HepG2 (cell line): Measurements from ENCODE around the gene NMNAT1. TPM values are rescaled to one million over a fixed set of nuclear protein-coding genes. Genes with fewer than 3 reads are reported as not detected.
A peak's percentile ranks its signal among the peaks of the same experiment; 100 is the strongest.

Experiments
- ARNT2 ChIP-seq: sonication (generic); formaldehyde crosslinking; IDR thresholded peaks from 2 replicates; pipeline ENCODE4 v1.8.0; 2022; ENCODE audit warnings: mild to moderate bottlenecking, low read depth, missing genetic modification reagents, moderate library complexity
- BCL6 ChIP-seq: IDR thresholded peaks from 2 replicates; pipeline ENCODE4 v1.6.1; 2016; ENCODE audit warnings: missing genetic modification reagents, missing compliant biosample characterization
- BRCA1 ChIP-seq: sonication (generic); formaldehyde crosslinking; IDR thresholded peaks from 2 replicates; pipeline ENCODE4 v1.4.0; 2020; ENCODE audit warnings: missing genetic modification reagents
- DZIP1 ChIP-seq: sonication (generic); formaldehyde crosslinking; IDR thresholded peaks from 2 replicates; pipeline ENCODE4 v1.5.0; 2020; ENCODE audit warnings: mild to moderate bottlenecking, missing genetic modification reagents
- ELF4 ChIP-seq: sonication (generic); formaldehyde crosslinking; IDR thresholded peaks from 2 replicates; pipeline ENCODE4 v1.5.0; 2020; ENCODE audit warnings: missing genetic modification reagents, mild to moderate bottlenecking, moderate library complexity, borderline replicate concordance
- GLI4 ChIP-seq: sonication (generic); formaldehyde crosslinking; IDR thresholded peaks from 2 replicates; pipeline ENCODE4 v1.5.1; 2020; ENCODE audit warnings: missing genetic modification reagents, mild to moderate bottlenecking, moderate library complexity, borderline replicate concordance
- LCORL ChIP-seq, 2 experiments: fragments of 450-650 bp in 1 of 2; sonication (generic) in 1 of 2; formaldehyde crosslinking in 1 of 2; IDR thresholded peaks; 2 replicates each; pipeline versions ENCODE4 v1.5.0 to v1.6.1; 2017 to 2020; ENCODE audit warnings: antibody characterized with exemption in 1 of 2, missing genetic modification reagents in 1 of 2
- MAX ChIP-seq: IDR thresholded peaks from 2 replicates; pipeline ENCODE4 v1.6.1; 2012; ENCODE audit warnings: inconsistent platforms
- NFYC ChIP-seq: IDR thresholded peaks from 2 replicates; pipeline ENCODE4 v1.6.1; 2016; ENCODE audit warnings: missing genetic modification reagents, missing compliant biosample characterization
- PREB ChIP-seq: sonication (generic); formaldehyde crosslinking; IDR thresholded peaks from 2 replicates; pipeline ENCODE4 v1.4.0; 2020; ENCODE audit warnings: missing genetic modification reagents
- RFX5 ChIP-seq: IDR thresholded peaks from 2 replicates; pipeline ENCODE4 v1.6.1; 2011; ENCODE audit warnings: low read depth, low read length, improper control_type of control experiment
- TFAP4 ChIP-seq: sonication (generic); IDR thresholded peaks from 2 replicates; pipeline ENCODE4 v1.6.1; 2016; ENCODE audit warnings: low read depth, borderline replicate concordance
- TFDP2 ChIP-seq: sonication (generic); formaldehyde crosslinking; IDR thresholded peaks from 2 replicates; pipeline ENCODE4 v1.4.0; 2020; ENCODE audit warnings: missing genetic modification reagents
- ZBTB1 ChIP-seq: sonication (generic); formaldehyde crosslinking; IDR thresholded peaks from 2 replicates; pipeline ENCODE4 v1.4.0; 2020; ENCODE audit warnings: missing genetic modification reagents, borderline replicate concordance
- ZBTB49 ChIP-seq: sonication (generic); formaldehyde crosslinking; IDR thresholded peaks from 2 replicates; pipeline ENCODE4 v1.4.0; 2020; ENCODE audit warnings: missing genetic modification reagents, borderline replicate concordance
- ZC3H4 ChIP-seq: sonication (generic); formaldehyde crosslinking; IDR thresholded peaks from 2 replicates; pipeline ENCODE4 v1.4.0; 2020; ENCODE audit warnings: missing genetic modification reagents, borderline replicate concordance
- ZNF335 ChIP-seq: sonication (generic); formaldehyde crosslinking; IDR thresholded peaks from 2 replicates; pipeline ENCODE4 v1.4.0; 2020; ENCODE audit warnings: missing genetic modification reagents
- ZNF550 ChIP-seq: sonication (generic); formaldehyde crosslinking; IDR thresholded peaks from 2 replicates; pipeline ENCODE4 v1.4.0; 2020; ENCODE audit warnings: mild to moderate bottlenecking, missing genetic modification reagents, borderline replicate concordance
- ZNF557 ChIP-seq: sonication (generic); formaldehyde crosslinking; IDR thresholded peaks from 2 replicates; pipeline ENCODE4 v1.4.0; 2020; ENCODE audit warnings: missing genetic modification reagents
- ZNF775 ChIP-seq: sonication (generic); formaldehyde crosslinking; IDR thresholded peaks from 2 replicates; pipeline ENCODE4 v1.4.0; 2020; ENCODE audit warnings: missing genetic modification reagents, mild to moderate bottlenecking, moderate library complexity, borderline replicate concordance
- polyA plus RNA-seq, 8 experiments: library from polyadenylated mRNA; depleted of rRNA in 3 of 8; stranded (reverse) in 7 of 8; unstranded in 1 of 8; fragments of >200 nt; fragmentation: Illumina TruSeq in 4 of 8; extraction: Trizol in 4 of 8; gene quantifications; 2 replicates each; pipeline versions ENCODE4 v1.2.1 to v1.2.3, GENCODE V29; 2011 to 2016; ENCODE audit warnings: low read depth in 4 of 8, missing spikeins in 1 of 8, mixed read lengths in 1 of 8; ENCODE audit not compliant: insufficient read depth in 1 of 8
- total RNA-seq, 5 experiments: library from RNA; depleted of rRNA; stranded (reverse); fragments of >200 nt; fragmentation: Illumina TruSeq; extraction: Trizol; gene quantifications; 2 replicates each; pipeline ENCODE4 v1.2.3, GENCODE V29; 2016; ENCODE audit warnings: low read depth in 1 of 5

The NMNAT1 gene
- total and polyA plus RNA-seq, 2 of the 13 experiments (the other 11 are each of a cell fraction or from before 2014, with no cell fraction given): 5.6 to 12.2 TPM

- no peak for TF ChIP-seq PREB
- TF ChIP-seq RFX5: peak; percentile 38; the same call in 1 of the 2 replicates
- TF ChIP-seq BCL6 (CRISPR knock-in tag): peak; percentile 63
- TF ChIP-seq GLI4 (CRISPR knock-in tag): peak; percentile 41; the same call in 1 of the 2 replicates
- peak; percentile 60; the same call in 1 of the 2 replicates for TF ChIP-seq ZNF550 (CRISPR knock-in tag)
- no peak for TF ChIP-seq ZC3H4 (CRISPR knock-in tag)
- TF ChIP-seq MAX: peak; percentile 84
- TF ChIP-seq ZBTB1 (CRISPR knock-in tag): no peak
- peak; percentile 96 for TF ChIP-seq NFYC (CRISPR knock-in tag)
- no peak for TF ChIP-seq ZBTB49 (CRISPR knock-in tag)
- no peak for TF ChIP-seq ZNF775 (CRISPR knock-in tag)
- peak; percentile 53; the same call in 1 of the 2 replicates for TF ChIP-seq ARNT2 (CRISPR knock-in tag)
- no peak for TF ChIP-seq ELF4 (CRISPR knock-in tag)
- TF ChIP-seq ZNF335 (CRISPR knock-in tag): peak; percentile 87
- TF ChIP-seq TFAP4: peak; percentile 61; the same call in 1 of the 2 replicates
- no peak for TF ChIP-seq LCORL (IDR thresholded peaks at IDR 0.05)
- peak; percentile 86 for TF ChIP-seq LCORL (CRISPR knock-in tag; IDR thresholded peaks at IDR 0.05)
- TF ChIP-seq BRCA1 (CRISPR knock-in tag): peak; percentile 58; the same call in 1 of the 2 replicates
- TF ChIP-seq DZIP1 (CRISPR knock-in tag): peak; percentile 57; the same call in 1 of the 2 replicates
- peak; percentile 84 for TF ChIP-seq TFDP2 (CRISPR knock-in tag)
- TF ChIP-seq ZNF557 (CRISPR knock-in tag): no peak
These were observed at the start of gene NMNAT1, which contains the start of gene LZIC (continued) for GRCh38 chr1:9942939-9943788.
